ENCODE results near the gene IRX4.
"Not testable (repeated sequence)": the region's sequence is repeated elsewhere in the genome, so short reads cannot be mapped to it uniquely, and the experiment has no call there.

Gene IRX4

GRCh38 chr5:1856596-1857255 lies 26.0 kb downstream of the IRX4 start:
- DNase-seq, result no peak

DNA sequence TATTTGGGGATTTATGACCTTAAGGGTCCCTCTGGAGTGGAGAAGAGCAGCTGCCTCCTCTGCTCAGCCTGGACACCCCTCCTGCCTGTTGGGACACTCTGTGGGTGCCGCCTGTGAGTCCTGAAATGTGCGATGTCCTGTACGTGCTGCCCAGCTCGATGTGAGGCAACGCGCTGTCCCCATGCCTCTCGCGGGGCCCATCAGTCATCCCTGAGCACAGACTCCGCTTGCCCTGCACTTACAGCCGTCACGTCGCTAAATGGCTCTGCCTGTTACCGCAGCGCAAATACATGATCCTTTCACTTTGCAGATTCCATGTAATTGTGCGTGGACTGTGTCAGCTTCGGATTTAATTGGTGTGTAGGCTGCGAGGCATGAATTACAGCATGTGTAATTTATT lies 27.1 kb downstream of the IRX4 start:
- DNase-seq, result no peak

DNA sequence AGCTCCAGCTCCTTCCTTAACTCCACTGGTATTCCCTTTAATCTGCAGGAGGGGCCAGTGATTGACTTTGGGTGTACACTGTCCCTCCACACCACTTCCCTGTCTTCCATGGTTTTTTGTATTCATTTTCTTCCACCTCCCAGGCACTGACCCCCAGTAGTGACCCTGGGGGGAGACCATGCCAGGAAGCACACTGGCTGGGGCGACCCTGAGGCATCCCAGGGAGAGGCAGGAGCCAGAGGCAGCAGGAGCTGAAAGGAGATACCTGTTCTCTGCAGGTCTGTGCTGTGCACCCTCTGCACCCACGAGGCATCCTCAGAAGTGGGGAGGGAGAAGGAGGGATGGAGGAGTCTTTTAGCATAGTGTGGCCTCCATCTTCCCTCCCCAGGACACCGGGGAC lies 27.6 kb downstream of the IRX4 start:
- no peak for DNase-seq

DNA sequence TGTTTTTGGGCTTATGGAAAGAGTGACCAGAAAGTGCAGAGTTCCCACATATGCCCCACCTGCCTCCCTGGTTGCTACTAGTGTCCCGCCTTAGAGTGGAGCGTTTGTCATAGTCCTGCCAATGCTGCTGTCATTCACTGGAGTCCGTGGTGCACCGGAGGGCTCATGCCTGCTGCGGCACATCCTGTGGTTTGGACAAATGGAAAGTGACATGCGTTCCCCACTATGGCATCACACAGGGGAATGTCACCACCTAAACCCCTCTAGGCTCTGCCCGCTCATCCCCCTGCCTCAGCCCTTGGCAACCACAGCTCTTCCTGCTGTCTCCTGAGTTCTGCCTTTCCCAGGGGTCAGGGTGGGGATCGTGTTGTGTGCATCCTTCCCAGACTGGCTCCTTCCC lies 29.2 kb downstream of the IRX4 start:
- no peak for DNase-seq

DNA sequence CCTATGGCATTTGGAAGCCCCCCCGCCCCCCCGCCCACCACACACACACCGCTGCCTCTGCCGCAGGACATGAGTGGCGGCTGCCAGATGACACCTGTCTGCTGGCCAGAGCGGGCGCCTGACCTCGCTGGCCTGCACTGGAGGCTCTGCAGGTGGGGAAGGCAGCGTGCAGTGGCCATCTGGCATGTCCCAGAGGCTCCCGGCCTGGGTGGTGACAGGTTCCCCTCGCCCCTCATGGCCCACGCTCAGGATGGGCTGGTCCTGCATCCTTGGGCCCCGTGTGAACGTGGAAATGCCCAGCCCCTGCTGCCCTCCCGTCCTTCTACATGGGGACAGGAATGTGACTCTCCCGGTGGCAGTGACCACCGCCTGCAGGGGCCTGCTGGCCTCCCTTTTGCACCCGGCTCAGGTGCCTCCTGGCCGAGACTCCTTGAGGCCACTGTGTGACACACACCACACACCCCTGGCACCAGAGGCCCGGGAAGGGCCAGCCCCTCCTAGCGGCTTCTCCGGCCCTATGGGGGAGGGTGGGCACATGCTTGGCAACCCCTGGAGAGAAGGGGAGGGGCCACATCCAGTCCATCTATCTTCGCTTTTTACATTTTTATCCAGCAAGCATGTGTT lies 30.3 kb downstream of the IRX4 start:
- DNase-seq, result no peak

GRCh38 chr5:1851290-1851934 lies 31.3 kb downstream of the IRX4 start:
- DNase-seq, result no peak

GRCh38 chr5:1850324-1851154 lies 32.2 kb downstream of the IRX4 start:
- DNase-seq, result no peak

GRCh38 chr5:1847611-1848010 lies 35.1 kb downstream of the IRX4 start:
- DNase-seq, result no peak

DNA sequence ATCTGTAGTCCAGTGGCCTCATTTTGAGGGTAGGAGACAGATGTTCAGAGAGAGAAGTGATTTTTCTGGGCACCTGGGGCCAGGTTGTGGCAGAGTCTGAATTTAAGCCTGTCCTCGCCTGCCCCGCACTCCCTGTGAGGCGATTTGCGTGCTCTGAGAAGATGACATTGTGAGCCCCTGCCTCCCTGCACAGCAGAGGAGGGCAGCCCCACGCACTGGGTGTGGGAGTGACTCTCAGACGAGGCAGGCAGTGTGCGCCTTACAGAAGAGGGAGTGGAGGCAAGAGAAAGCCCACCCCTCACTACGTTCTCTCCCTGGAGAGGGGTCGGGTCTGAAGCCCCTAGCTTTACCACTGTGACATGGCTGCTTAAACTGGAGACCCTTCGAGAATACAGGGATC lies 35.7 kb downstream of the IRX4 start:
- no peak for DNase-seq

- DNase-seq, result no peak
Observed at GRCh38 chr5:1846583-1846982, 36.1 kb downstream of the IRX4 start.

DNA sequence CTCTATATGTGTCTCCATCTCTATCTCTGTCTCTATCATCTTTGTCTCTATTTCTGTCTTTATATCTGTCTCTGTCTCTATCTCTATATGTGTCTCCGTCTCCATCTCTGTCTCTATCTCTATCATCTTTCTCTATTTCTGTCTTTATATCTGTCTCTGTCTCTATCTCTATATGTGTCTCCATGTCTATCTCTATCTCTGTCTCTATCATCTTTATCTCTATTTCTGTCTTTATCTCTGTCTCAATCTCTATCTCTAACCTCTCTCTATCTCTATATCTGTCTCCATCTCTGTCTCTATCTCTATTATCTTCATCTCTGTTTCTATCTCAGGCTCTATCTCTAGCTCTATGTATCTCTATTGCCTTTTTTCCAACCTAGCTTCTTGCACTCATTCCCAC lies 37.0 kb downstream of the IRX4 start:
- DNase-seq, result no peak

DNA sequence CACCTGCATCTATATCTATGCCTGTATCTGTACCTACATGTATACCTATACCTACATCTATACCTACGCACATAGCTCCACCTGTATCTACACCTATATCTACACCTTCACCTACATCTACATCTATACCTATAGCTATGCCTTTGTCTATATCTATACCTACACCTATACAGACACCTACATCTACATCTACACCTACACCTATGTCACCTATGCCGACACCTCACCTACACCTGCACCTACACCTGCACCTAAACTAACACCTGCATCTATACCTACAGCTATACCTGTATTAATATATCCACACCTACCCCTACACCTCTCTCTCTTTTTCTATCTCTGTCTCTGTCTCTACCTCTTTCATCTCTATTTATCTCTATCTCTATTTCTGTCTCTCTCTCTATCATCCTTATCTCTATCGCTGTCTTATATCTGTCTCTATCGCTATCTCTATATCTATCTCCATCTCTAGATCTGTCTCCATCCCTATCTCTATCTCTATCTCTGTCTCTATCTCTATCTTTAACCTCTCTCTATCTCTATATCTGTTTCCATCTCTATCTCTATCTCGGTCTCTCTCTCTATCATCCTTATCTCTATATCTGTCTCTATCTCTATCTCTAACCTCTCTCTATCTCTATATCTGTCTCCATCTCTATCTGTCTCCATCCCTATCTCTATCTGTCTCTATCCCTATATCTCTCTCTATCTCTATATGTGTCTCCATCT lies 37.9 kb downstream of the IRX4 start:
- no peak for DNase-seq

DNA sequence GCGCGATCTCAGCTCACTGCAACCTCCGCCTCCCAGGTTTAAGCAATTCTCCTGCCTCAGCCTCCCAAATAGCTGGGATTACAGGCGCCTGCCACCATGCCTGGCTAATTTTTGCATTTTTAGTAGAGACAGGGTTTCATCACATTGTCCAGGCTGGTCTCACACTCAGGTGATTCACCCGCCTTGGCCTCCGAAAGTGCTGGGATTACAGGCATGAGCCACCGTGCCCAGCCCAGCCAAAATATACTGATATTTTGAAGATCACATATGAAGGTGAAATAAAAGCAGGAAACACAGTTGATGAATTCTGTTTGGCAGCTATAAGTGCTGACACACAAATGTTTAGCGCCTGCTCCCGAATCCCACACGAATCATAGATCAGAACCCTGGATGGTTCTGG lies 39.0 kb downstream of the IRX4 start:
- DNase-seq, result not testable (repeated sequence)

GRCh38 chr5:1842004-1842819 lies 40.5 kb downstream of the IRX4 start:
- no peak for DNase-seq

- no peak for DNase-seq
Observed at GRCh38 chr5:1840741-1841521, 41.8 kb downstream of the IRX4 start.

- DNase-seq, result no peak
Observed at GRCh38 chr5:1840071-1840547, 42.6 kb downstream of the IRX4 start.

DNA sequence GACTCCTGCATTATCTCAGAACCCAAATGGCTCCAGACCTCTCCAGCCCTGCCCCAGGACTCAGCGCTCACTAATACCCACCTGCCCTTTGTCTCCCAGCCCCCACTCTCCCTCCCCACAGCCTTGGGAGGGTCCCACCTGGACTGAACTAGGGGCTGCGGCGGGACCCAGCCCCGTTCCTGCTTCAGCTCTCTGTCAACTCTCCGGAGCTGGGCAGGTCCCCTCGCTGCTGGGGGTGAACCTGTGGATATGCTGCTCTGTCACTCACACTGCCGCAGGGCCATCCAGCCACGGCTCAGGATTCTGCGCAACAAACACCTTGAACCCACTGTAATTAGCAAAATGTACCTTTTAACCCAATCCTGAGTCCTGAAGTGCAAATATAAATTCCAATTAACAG lies 44.7 kb downstream of the IRX4 start:
- no peak for DNase-seq

DNA sequence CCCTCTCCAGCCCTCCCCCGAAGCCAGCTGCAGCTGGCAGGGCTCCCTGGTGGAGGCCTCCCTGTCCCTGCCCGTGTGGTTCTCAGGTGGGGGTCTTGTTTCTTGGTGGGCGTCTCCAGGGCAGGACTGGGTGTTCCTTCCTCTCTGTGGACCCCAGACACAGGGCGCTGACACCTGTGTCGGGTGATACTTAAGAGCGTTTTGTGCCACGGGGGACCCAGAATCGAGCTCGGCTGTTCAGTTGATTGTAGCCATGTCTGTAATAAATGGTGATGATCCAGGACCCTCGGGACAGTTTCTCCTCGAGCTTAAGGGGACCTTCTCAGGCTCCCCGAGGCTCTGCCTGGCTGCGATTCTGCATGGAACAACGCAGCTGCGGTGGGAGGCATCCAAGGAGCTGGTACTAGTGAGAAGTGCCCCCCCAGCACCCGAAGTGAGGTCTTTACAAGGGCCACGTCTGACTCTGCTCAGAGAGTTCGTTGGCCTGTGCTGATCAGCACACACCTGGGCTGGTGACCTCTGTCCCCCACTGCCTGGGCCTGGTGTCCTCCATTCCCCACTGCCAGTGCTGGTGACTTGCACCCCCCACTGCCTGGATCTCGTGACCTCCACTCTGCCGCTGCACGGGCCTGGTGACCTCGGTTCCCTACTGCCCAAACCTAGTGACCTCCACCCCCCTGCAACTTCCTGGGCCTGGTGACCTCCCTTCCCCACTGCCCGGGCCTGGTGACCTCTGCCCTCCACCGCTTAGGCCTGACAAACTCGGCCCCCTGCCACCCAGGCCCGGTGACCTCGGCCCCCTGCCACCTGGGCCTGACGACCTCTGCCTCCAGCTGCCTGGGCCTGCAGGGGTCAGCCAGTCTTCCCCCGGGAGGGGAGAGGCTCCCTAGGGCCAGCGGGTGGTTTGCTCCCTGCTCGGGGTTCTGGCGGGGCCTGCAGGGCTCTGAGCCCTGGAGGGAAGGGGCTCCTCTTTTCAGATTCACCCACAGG lies 45.5 kb downstream of the IRX4 start:
- DNase-seq, result no peak

GRCh38 chr5:1836176-1836890 lies 46.4 kb downstream of the IRX4 start:
- DNase-seq, result no peak
